HG02840 (cell line): ENCODE results near the gene CCR1.
"Not testable (repeated sequence)": the region's sequence is repeated elsewhere in the genome, so short reads cannot be mapped to it uniquely, and the experiment has no call there.

ENCODE experiments used
- ATAC-seq: cut with Tn5 transposase; IDR thresholded peaks from one replicate; pipeline ENCODE4 v1.9.1; 2021; ENCODE audit warnings: mild to moderate bottlenecking, moderate library complexity, moderate number of reproducible peaks; ENCODE audit not compliant: unreplicated experiment, low FRiP score

CCR1 gene

DNA sequence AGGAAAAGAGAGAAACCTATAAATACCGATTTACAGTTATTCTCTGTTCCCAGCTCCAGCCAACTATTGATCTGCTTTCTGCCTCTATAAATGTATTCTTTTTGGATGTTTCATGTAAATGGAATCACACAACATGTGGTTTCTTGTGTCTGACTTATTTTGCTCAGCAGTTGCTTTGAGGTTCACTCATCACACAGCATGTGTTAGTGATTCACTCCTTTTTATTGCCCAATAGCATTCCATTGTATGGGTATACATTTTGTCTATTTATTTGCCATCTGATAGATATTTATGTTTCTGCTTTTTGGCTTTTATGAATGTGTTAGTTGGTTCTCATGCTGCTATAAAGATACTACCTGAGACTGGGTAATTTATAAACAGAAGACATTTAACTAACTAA is 23.6 kb downstream of the CCR1 start:
- no peak for ATAC-seq

DNA sequence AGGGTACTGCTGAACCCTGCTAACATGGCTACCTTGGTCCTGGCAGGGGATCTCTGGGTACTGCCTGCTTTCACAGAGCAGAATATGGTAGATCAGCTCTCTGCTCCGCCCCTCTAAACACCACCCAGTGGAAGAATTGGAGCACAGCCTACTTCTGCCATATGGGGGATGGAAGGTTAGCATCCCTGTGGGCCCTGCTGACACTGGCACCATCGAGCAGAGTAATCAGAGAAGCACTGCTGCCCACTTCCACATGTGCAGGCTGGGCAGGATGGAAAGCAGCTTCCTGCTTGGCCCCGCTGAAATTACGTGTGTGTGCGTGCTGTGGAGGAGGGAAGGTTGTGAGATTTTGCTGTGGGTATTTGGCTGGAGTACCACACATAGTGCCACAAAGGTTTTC is 24.8 kb downstream of the CCR1 start:
- ATAC-seq = no peak

- no peak for ATAC-seq
Measured at GRCh38 chr3:46168583-46169345, 39.3 kb downstream of the CCR1 start.

- no peak for ATAC-seq
Measured at GRCh38 chr3:46163556-46164041, 44.5 kb downstream of the CCR1 start.

GRCh38 chr3:46162975-46163555 is 45.0 kb downstream of the CCR1 start:
- no peak for ATAC-seq

- not testable (repeated sequence) for ATAC-seq
Measured at GRCh38 chr3:46157685-46158084, 50.4 kb downstream of the CCR1 start.

DNA sequence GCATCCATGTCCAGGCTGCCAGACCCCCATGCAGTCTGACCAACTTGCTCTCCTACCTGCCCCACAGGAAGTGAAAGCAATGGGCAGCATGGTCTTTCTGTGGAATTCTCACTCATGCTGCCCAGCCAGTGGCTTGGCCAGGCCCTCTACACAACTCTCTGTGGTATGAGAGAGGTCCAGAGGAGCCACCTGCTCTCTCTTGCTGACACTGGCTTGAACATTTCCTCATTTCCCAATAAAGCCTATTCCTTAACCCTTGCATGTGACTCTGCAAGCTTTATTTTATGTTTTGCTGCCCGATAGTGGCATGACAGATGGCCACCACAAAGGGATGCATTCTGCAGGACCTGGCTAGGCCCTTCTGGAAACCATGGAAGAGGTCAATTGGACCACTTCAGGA is 53.8 kb downstream of the CCR1 start:
- ATAC-seq = no peak
